DMS53 treated with DMSO at 0.1 percent for 48 hours (cell line): ENCODE measurements around the gene KRT84.
"Not testable (repeated sequence)": the region's sequence is repeated elsewhere in the genome, so short reads cannot be mapped to it uniquely, and the experiment has no call there.

Experiments
- DNase-seq: peaks from one replicate; lab custom pipeline; 2025; ENCODE audit not compliant: unreplicated experiment; lab: John Stamatoyannopoulos, UW

Gene KRT84

DNA sequence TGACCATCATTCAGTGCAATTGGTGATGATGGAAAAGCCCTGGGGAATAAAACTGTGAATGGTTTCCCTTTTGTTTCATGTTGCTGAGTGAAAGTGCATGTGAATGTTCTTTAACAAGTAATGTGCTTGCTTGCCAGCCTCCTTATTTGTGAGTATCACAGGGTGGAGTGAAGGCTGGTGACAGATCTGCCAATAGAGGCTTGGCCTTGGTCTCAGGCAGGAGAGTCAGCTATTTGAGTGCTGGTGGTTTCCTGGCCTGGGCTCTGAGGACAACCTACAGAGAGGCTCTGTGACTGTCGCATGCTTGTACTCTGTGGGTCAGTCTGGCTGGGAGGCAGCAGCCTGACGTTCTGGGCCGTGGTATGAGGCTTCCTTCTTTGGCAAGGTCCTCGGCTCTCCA, 38.9 kb downstream of the KRT84 start:
- no peak for DNase-seq

DNA sequence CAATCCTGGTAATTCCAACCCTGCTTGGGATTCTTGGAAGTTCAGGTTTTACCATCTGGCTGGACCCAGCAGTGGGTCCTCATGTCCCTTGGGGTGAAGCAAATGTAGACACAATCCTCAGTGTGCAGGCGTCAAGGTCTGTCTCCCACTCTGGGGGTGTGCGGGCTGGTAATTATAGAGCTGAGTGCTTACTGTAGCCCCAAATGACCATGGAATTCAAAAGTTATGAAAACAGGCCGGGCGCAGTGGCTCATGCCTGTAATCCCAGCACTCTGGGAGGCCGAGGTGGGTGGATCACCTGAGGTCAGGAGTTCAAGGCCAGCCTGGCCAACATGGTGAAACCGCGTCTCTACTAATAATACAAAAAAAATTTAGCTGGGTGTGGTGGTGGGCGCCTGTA, 40.4 kb downstream of the KRT84 start:
- DNase-seq = not testable (repeated sequence)

DNA sequence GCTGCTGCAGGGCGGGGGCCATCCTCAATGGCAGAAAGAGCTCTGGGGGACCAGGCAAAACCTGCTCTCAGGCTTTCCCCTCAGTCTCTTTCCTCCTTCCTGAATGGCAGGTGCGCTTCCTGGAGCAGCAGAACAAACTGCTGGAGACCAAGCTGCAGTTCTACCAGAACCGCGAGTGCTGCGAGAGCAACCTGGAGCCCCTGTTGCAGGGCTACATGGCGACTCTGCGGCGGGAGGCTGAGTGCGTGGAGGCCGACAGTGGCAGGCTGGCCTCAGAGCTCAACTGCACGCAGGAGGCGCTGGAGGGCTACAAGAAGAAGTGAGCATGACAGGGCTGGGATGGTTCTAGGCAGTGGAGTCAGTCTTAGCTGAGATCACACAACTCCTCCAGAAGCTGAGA, 41.3 kb downstream of the KRT84 start:
- no peak for DNase-seq

DNA sequence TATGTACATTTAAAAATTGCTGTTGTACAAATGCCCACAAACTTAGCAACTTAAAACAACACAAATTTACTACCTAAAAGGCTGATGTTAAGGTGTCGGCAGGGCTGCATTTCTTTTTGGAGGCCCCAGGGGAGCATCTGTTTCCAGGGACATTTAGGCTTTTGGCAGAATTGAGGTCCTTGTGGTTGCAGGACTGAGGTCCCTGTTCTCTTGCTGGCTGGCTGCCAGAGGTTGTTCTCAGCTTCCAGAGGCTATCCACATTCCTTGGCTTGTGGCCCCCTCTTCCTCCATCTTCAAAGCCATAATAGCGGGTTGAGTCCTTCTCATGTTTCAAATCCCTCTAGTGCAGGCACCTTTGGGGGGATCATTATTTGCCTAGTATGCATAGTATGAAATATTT, 41.9 kb downstream of the KRT84 start:
- DNase-seq = no peak

DNA sequence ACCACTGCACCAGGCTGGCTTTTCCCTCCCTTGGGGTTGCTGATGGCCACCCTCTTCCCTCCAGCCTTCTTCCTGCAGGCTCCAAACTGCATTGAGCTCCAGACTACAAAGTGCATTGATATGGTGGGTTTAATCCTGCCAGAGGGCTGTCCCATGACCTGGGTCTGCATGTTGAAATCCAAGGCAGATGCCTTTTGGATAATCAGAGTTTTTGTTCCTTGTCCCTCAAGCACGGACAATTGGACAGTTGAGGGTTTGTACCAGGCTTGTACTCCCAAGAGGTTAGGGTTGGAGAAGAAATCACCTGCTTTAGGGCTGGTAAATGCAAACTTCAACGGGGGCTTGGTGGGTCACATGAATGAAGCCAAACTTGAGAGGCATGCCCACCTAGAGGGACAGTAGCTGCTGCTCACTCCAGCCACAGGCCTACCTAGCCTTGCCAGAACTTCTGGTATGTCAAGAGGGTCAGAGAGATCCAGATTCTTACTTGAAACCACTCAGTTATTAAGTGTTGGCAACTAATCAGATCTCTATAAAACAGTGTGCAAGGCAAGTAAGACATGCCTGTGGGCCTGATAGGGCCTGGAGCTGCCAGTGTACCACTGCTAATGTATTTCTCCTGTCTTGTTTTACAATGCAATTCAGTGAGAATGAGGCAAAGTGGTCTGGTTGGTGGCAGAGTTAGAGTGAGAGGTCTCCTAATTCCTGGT, 42.5 kb downstream of the KRT84 start:
- DNase-seq = no peak

DNA sequence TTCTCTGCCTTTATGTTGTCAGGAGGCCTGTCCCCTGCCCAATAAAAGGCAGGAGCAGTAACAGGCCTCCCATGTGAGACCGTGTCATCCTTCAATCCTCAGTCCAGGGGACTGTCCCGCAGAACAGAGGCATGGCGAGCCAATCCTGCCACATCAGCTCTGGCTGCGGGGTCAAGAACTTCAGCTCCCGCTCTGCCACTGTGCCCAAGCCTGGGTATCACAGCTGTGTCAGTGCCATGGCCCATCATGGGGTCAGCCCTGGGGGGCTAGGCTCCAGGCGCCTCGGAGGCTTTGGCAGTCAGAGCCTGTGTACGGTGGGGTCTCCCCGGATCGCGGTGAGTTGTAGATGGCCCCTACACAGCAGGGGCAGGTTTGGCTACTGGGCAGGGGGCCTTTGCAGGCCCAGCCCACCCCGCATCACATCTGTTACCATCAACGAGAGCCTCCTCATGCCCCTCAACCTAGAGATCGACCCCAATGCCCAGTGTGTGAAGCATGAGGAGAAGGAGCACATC, 44.3 kb downstream of the KRT84 start:
- no peak for DNase-seq

DNA sequence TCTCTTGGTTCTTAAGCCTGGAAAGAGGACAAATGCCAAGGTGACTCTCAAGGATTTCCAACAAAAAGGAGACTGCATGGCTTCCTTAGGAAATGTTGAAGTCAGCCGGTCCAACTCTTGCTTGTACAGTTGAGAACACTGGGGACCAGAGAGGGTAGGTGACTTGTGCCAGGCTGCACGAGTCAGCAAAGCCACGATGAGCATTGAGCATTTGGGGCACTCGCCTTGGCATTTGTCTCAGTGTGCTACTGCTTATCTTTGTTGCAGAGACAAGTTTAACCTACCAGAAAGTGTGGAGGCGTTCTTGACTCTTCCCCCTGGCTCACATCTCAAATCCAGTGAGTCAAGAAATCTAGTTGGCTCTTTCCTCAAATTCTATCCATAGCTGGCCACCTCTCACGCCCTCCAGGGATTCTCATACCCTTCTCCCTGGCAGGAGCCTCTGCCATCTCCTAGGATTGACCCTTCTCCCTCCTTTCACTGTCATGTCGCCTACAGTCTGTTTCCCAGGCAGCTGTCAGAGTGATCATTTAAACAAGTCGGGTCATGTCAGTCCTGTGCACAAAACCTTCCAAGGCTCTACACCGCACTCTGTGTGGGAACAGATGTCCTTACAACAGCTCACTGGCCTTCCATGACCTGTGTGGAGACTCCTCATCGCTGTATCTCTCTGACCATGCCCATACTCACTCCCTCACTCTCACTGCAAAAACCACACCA, 47.1 kb downstream of the KRT84 start:
- no peak for DNase-seq

DNA sequence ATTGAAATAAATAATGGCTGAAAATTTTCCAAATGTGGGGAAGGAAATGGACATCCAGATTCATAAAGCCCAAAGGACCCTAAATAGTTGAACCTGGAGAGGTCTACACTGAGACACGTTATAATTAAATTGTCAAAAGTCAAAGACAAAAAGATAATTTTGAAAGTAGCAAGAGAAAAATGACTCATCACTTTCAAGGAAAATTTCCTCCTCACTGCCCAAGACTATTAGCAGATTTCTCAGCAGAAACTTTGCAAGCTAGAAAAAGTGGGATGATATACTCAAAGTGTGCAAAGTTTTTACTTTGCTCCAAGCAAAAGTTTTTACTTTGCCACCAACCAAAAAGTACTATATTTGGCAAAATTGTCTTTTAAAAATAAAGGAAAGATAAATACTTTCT, 48.4 kb downstream of the KRT84 start:
- no peak for DNase-seq

DNA sequence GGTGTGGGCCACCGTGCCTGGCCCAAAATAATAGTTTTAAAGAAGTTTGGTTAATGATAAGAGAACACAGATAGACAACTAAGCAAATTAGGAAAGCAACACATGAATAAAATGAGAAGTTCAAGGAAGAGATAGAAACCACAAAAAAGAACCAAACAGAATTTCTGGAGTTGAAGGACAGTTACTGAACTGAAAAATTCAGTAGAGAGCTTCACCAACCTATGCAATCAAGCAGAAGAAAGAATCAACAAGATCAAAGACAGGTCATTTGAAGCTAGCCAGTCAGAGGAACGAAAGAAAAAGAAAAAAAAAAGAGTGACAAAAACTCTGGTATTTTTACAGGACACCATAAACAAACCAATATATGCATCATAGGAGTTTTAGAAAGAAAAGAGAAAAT, 48.8 kb downstream of the KRT84 start:
- DNase-seq = no peak

DNA sequence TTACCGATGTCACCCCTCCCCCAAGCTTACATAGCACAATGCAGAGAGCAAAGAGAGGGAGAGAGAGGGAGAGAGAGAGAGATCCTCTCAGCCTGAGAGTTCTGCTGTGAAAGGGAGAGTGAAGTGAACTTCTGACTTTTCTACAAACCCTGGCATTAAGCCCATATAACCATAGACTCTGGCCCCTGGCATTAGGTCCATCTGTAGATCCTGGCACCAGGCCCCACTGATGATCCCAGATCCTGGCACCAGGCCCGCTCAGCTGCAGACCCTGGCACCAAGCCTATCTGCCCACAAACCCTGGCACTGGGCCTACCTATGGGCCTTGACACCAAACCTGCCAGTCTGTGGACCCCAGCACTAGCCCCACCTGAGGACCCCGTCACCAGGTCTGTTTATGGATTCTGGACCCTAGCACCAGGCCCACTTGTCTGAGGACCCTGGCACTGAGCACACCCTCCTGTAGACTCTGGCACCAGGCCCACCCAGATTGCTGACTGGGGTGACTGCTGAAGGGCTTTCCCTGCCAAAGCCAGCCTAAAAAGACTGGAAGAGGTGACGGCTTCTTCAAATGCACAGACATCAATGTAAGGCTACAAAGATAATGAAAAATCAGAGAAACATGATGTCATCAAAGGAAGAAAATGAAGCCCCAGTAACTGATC, 49.7 kb downstream of the KRT84 start:
- no peak for DNase-seq

DNA sequence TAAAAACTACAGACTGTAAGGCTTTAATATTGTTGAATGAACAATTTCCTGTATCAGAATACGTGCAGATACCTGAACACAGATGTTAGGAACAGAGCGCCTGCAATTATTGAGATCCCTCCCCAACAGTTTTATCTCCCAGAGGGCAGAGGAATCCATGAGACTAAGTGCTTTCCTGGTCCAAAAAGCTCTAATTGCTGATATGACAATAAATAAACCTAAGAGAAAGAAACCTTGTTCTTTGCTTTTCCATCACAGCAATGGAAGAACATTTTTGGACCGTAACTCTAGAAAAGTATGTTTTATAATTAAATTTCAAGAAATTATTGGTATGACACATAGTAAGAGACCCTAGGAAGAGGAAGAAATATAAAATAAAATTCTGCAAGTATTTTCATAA, 51.3 kb downstream of the KRT84 start:
- DNase-seq = no peak

DNA sequence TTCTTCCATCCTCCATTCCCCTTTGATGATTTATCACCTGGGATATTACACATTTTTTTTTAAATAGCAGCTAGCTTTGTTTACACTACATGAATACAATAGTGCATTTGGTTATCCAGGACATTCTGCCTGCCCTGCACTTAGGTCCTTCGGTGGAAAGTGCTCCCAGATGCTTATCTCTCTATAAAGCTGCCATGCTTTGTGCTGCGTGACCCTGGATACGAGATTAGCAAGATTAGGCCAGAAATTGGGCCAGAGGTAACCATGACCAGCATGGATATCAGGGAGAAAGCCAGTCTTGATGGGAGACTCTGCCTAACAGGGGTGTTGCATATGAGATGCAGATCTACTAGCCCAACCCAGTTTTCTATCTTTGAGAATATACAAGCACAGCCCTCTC, 52.1 kb downstream of the KRT84 start:
- no peak for DNase-seq

DNA sequence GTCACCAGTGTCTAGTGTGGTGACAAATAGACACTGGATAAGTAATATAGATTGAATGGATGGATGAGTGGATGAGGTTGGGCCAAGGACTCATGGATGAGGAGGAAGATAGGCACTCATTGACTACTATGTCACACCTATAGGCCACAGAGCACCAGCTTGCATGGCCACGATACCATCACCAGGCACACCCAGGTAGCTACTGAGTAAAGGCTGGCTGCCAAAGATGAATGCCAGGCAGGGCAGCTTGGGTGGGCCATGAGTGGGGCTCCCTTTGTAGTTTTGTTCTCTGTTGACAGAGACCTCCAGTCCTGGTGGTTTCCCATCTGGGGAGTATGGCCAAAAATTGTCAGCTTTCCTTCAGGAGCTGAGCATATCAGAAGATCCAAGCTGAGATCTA, 53.1 kb downstream of the KRT84 start:
- DNase-seq = no peak

DNA sequence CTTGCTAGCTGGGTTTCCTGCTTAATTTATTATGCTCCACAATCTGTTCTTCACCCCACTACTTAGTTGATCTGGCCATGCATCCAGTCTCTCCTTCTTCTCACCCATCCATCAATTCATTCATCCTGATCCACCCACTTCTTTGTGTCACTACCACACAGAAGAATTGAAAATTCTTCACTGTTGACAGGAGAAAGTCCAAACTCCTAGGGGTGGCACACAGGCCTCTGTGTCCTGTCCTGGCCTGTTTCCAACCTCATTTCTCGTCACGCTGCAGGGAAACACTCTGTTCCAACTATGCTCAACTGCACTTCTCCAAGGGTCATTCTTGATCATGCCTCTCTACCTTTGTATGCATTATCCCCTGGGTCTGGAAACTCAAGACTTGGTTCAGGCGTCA, 53.6 kb downstream of the KRT84 start:
- no peak for DNase-seq

DNA sequence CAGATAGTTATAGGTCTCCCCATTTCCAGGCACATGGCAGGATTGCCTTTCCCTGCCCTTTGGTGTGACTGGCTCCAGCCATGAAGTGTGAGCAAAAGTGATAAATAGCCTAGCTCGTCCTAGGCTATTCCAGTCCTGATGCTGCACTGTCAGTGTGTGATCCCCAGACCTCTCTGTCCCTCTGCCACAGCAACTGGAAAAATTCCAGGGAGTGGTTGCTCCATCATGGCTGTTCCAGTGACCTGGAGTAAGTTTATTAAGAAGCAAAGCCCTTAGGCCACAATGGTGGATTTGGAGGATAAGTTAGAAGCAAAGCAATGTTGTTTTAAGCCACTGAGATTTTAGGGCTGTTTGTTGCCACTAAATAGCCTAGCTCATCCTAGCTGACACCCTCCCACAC, 54.4 kb downstream of the KRT84 start:
- no peak for DNase-seq

DNA sequence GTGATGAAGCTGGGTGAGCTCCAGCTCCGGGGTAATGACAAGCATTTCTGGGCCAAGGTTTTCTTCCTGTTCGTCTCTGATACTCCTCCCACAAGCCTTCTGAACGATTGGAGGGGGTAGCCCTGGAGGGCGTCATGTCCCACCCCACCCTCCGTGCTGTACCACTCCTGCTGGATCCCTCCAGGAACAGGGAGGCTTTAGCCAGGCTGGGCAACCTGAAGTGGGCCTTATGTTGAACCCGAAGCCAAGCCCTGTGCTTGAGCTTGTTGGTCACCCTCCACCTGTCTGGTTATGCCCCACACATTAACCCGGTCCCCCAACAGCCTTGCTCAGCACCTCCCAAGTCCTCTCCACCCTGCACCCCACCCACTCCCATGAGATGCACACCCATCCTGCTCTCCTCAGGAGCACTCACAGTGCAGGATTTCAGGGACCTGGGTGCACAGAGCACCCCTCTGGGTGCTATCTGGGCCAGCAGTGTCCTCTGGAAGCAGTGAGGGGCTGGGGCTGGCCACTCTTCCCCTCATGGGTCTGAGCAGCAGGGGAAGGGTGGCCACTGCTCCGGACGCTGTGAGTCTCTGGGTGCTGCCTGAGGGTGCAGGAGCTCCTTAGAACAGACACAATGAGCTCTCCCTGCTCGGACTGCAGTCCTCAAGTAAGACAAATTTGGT, 57.5 kb downstream of the KRT84 start:
- no peak for DNase-seq
